HFFc6 (cell line): ENCODE data around the gene NACC1. TPM values are rescaled to one million over a fixed set of nuclear protein-coding genes. Genes with fewer than 3 reads are reported as not detected.

ENCODE experiments used
- DNase-seq: peaks from one replicate; pipeline ENCODE4 v3.0.0-alpha.2; 2018
- H3K27ac Mint-ChIP-seq: 2 replicates; pipeline ENCODE4 v1.8.0; 2020; ENCODE audit warnings: mild to moderate bottlenecking, mixed read lengths
- H3K27me3 Mint-ChIP-seq: 2 replicates; pipeline ENCODE4 v1.8.0; 2021; ENCODE audit warnings: mild to moderate bottlenecking, moderate library complexity, mixed read lengths; ENCODE audit not compliant: insufficient read depth
- H3K36me3 Mint-ChIP-seq: 2 replicates; pipeline ENCODE4 v1.8.0; 2021; ENCODE audit warnings: low read depth, mixed read lengths
- H3K4me1 Mint-ChIP-seq: 2 replicates; pipeline ENCODE4 v1.8.0; 2020; ENCODE audit warnings: low read depth, mixed read lengths
- H3K4me3 Mint-ChIP-seq: 2 replicates; pipeline ENCODE4 v1.8.0; 2020; ENCODE audit warnings: mild to moderate bottlenecking, moderate library complexity, mixed read lengths
- H3K9me3 Mint-ChIP-seq: 2 replicates; pipeline ENCODE4 v1.8.0; 2020; ENCODE audit warnings: mild to moderate bottlenecking, mixed read lengths
- CTCF ChIP-seq: fragments of 200-600 bp; sonication (generic); IDR thresholded peaks from 2 replicates; pipeline ENCODE4 v1.5.0; 2021; ENCODE audit warnings: antibody characterized with exemption, mild to moderate bottlenecking
- total RNA-seq, 6 experiments: library from RNA; stranded (reverse); fragmentation: NEBNext Ultra II Directional; extraction: Animal tissue kit (Norgen Biotek cat#: 25700); gene quantifications; 2 replicates in 1 of 6; 3 replicates in 5 of 6; pipeline ENCODE4 v1.2.3, GENCODE V29; 2021

The NACC1 gene
- total RNA-seq, 6 experiments from 2014 or later: 126 to 146 (median 139) TPM

- Mint-ChIP-seq H3K27ac (no peak overlapping the region), H3K4me3 (no peak overlapping the region), H3K36me3 (peaks cover 6% of the 10 kb centered on the region; the same call in 1 of the 2 replicates), H3K9me3 (no peaks in the 10 kb centered on the region), H3K4me1 (peaks cover 15% of the 10 kb centered on the region), H3K27me3 (peaks cover 4% of the 10 kb centered on the region)
- TF ChIP-seq CTCF: no peak
- DNase-seq: no peak
Observed at GRCh38 chr19:13104848-13105711, 13.0 kb upstream of the NACC1 start.

GRCh38 chr19:13109361-13110098, 8.5 kb upstream of the NACC1 start:
- no peak for TF ChIP-seq CTCF
- no peak for DNase-seq
- peaks cover 3% of the 10 kb centered on the region; the same call in 1 of the 2 replicates for H3K27me3 Mint-ChIP-seq
- peaks cover 4% of the 10 kb centered on the region; the same call in 1 of the 2 replicates for H3K36me3 Mint-ChIP-seq
- H3K9me3 Mint-ChIP-seq: no peaks in the 10 kb centered on the region
- no peak overlapping the region for H3K4me3 Mint-ChIP-seq
- H3K4me1 Mint-ChIP-seq: no peaks in the 10 kb centered on the region
- H3K27ac Mint-ChIP-seq: no peak overlapping the region

GRCh38 chr19:13110099-13110610, 7.9 kb upstream of the NACC1 start:
- H3K4me3 Mint-ChIP-seq: no peak overlapping the region
- no peak for TF ChIP-seq CTCF
- no peaks in the 10 kb centered on the region for H3K9me3 Mint-ChIP-seq
- H3K36me3 Mint-ChIP-seq: peaks cover 4% of the 10 kb centered on the region; the same call in 1 of the 2 replicates
- no peak overlapping the region for H3K27ac Mint-ChIP-seq
- DNase-seq: no peak
- H3K4me1 Mint-ChIP-seq: peaks cover 4% of the 10 kb centered on the region
- peaks cover 3% of the 10 kb centered on the region; the same call in 1 of the 2 replicates for H3K27me3 Mint-ChIP-seq

- Mint-ChIP-seq H3K27ac (no peak overlapping the region), H3K27me3 (no peaks in the 10 kb centered on the region; the same call in 1 of the 2 replicates), H3K4me3 (no peak overlapping the region), H3K9me3 (no peaks in the 10 kb centered on the region), H3K4me1 (peaks cover 22% of the 10 kb centered on the region), H3K36me3 (peaks cover 8% of the 10 kb centered on the region; the same call in 1 of the 2 replicates)
- no peak for DNase-seq
- TF ChIP-seq CTCF: no peak
Observed at GRCh38 chr19:13112555-13112954, 5.5 kb upstream of the NACC1 start.

- DNase-seq: no peak
- Mint-ChIP-seq H3K9me3 (no peaks in the 10 kb centered on the region), H3K27me3 (no peaks in the 10 kb centered on the region; the same call in 1 of the 2 replicates), H3K36me3 (peaks cover 6% of the 10 kb centered on the region; the same call in 1 of the 2 replicates), H3K27ac (peak overlapping the region; percentile 95), H3K4me1 (peaks cover 40% of the 10 kb centered on the region), H3K4me3 (peak overlapping the region; percentile 99)
- TF ChIP-seq CTCF: no peak
Observed at GRCh38 chr19:13115936-13116281, 2.2 kb upstream of the NACC1 start.
